ENCODE measurements around the gene PHOX2A. TPM values are rescaled to one million over a fixed set of nuclear protein-coding genes. Genes with fewer than 3 reads are reported as not detected.

Gene PHOX2A
- total RNA-seq, 5 donors from 2014 or later (not counting 1 experiment from before 2014, with no cell fraction given), result not detected

GRCh38 chr11:72254299-72254993, 10.5 kb upstream of the PHOX2A start:
- no peak overlapping the region for H3K4me3 Mint-ChIP-seq
- DNase-seq (no peak), ATAC-seq (replicated peaks in 1 of 4) (no peak)
- H3K9me3 ChIP-seq, result no peaks in the 10 kb centered on the region
- H3K4me3 ChIP-seq (ENCODE audit: control insufficient read depth in 1 of 2, extremely low read depth in 1 of 2, low read length in 1 of 2), result no peak overlapping the region
- H3K36me3 Mint-ChIP-seq, result no peaks in the 10 kb centered on the region
- H3K4me1 ChIP-seq (ENCODE audit: control insufficient read depth in 1 of 2, extremely low read depth in 1 of 2, insufficient read depth in 2 of 2, low read length in 2 of 2), result no peaks in the 10 kb centered on the region
- no peak overlapping the region for H3K27ac Mint-ChIP-seq
- H3K27ac ChIP-seq (ENCODE audit: low read length), result no peak overlapping the region
- peaks cover 0 to 25% of the 10 kb centered on the region in 2 donors for H3K27me3 Mint-ChIP-seq
- H3K27me3 ChIP-seq (replicated peaks in 1 of 2; ENCODE audit: control insufficient read depth in 2 of 2, extremely low read depth in 1 of 2, insufficient read depth in 2 of 2, low read length in 1 of 2), result peaks cover 0 to 39% of the 10 kb centered on the region in 2 experiments
- H3K9me3 Mint-ChIP-seq, result no peaks in the 10 kb centered on the region
- ChIA-PET CTCF (no interaction called here), POLR2A (no interaction called here)
- no peaks in the 10 kb centered on the region for H3K36me3 ChIP-seq (ENCODE audit: control insufficient read depth in 2 of 2, extremely low read depth in 1 of 2, insufficient read depth in 1 of 2, low read length in 1 of 2)
- no peaks in the 10 kb centered on the region for H3K4me1 Mint-ChIP-seq
- 89% methylated on average over 1 of the region's 5 CpGs for WGBS (ENCODE audit: insufficient coverage)

- Mint-ChIP-seq H3K9me3 (no peaks in the 10 kb centered on the region), H3K4me3 (no peak overlapping the region), H3K36me3 (no peaks in the 10 kb centered on the region), H3K4me1 (no peaks in the 10 kb centered on the region), H3K27me3 (peaks cover 2 to 27% of the 10 kb centered on the region in 2 donors), H3K27ac (no peak overlapping the region)
- ChIA-PET CTCF (no interaction called here), POLR2A (no interaction called here)
- no peaks in the 10 kb centered on the region for H3K36me3 ChIP-seq (ENCODE audit: control insufficient read depth in 2 of 2, extremely low read depth in 1 of 2, insufficient read depth in 1 of 2, low read length in 1 of 2)
- H3K9me3 ChIP-seq, result no peaks in the 10 kb centered on the region
- H3K4me3 ChIP-seq (ENCODE audit: control insufficient read depth in 1 of 2, extremely low read depth in 1 of 2, low read length in 1 of 2), result no peak overlapping the region
- DNase-seq (no peak), ATAC-seq (replicated peaks in 1 of 4) (no peak)
- WGBS (ENCODE audit: insufficient coverage), result 92% methylated on average over 2 of the region's 3 CpGs
- H3K27me3 ChIP-seq (replicated peaks in 1 of 2; ENCODE audit: control insufficient read depth in 2 of 2, extremely low read depth in 1 of 2, insufficient read depth in 2 of 2, low read length in 1 of 2), result peaks cover 2 to 48% of the 10 kb centered on the region in 2 experiments
- no peaks in the 10 kb centered on the region for H3K4me1 ChIP-seq (ENCODE audit: control insufficient read depth in 1 of 2, extremely low read depth in 1 of 2, insufficient read depth in 2 of 2, low read length in 2 of 2)
- no peak overlapping the region for H3K27ac ChIP-seq (ENCODE audit: low read length)
Observed at GRCh38 chr11:72253392-72253791, 9.4 kb upstream of the PHOX2A start.

- CTCF ChIA-PET, result no interaction called here
Observed at GRCh38 chr11:72251614-72252013, 7.6 kb upstream of the PHOX2A start.

GRCh38 chr11:72250661-72251464, 6.9 kb upstream of the PHOX2A start:
- peaks cover 7 to 27% of the 10 kb centered on the region in 2 donors for H3K27me3 Mint-ChIP-seq
- H3K4me3 ChIP-seq (ENCODE audit: control insufficient read depth in 1 of 2, extremely low read depth in 1 of 2, low read length in 1 of 2), result no peak overlapping the region
- no peak overlapping the region for H3K27ac Mint-ChIP-seq
- no peak overlapping the region for H3K27ac ChIP-seq (ENCODE audit: low read length)
- CTCF ChIA-PET, result no interaction called here
- 87% methylated on average over 20 of the region's 24 CpGs for WGBS (ENCODE audit: insufficient coverage)
- no peaks in the 10 kb centered on the region for H3K9me3 ChIP-seq
- no peak for ATAC-seq (replicated peaks in 1 of 4)
- DNase-seq, result no peak
- H3K36me3 Mint-ChIP-seq, result no peaks in the 10 kb centered on the region
- H3K4me3 Mint-ChIP-seq, result no peak overlapping the region
- peaks cover 18 to 58% of the 10 kb centered on the region in 2 experiments for H3K27me3 ChIP-seq (replicated peaks in 1 of 2; ENCODE audit: control insufficient read depth in 2 of 2, extremely low read depth in 1 of 2, insufficient read depth in 2 of 2, low read length in 1 of 2)
- POLR2A ChIA-PET, result no interaction called here
- no peaks in the 10 kb centered on the region for H3K36me3 ChIP-seq (ENCODE audit: control insufficient read depth in 2 of 2, extremely low read depth in 1 of 2, insufficient read depth in 1 of 2, low read length in 1 of 2)
- no peaks in the 10 kb centered on the region for H3K4me1 Mint-ChIP-seq
- no peaks in the 10 kb centered on the region for H3K4me1 ChIP-seq (ENCODE audit: control insufficient read depth in 1 of 2, extremely low read depth in 1 of 2, insufficient read depth in 2 of 2, low read length in 2 of 2)
- H3K9me3 Mint-ChIP-seq, result no peaks in the 10 kb centered on the region

More at GRCh38 chr11:72251614-72252013, 7.6 kb upstream of the PHOX2A start:
- H3K36me3 ChIP-seq (ENCODE audit: control insufficient read depth in 2 of 2, extremely low read depth in 1 of 2, insufficient read depth in 1 of 2, low read length in 1 of 2), result no peaks in the 10 kb centered on the region
- no peak overlapping the region for H3K27ac ChIP-seq (ENCODE audit: low read length)
- Mint-ChIP-seq H3K27me3 (peaks cover 7 to 27% of the 10 kb centered on the region in 2 donors), H3K27ac (no peak overlapping the region), H3K4me1 (no peaks in the 10 kb centered on the region), H3K36me3 (no peaks in the 10 kb centered on the region), H3K9me3 (no peaks in the 10 kb centered on the region), H3K4me3 (no peak overlapping the region)
- H3K9me3 ChIP-seq, result no peaks in the 10 kb centered on the region
- 77% methylated on average over 2 of the region's 5 CpGs for WGBS (ENCODE audit: insufficient coverage)
- H3K4me1 ChIP-seq (ENCODE audit: control insufficient read depth in 1 of 2, extremely low read depth in 1 of 2, insufficient read depth in 2 of 2, low read length in 2 of 2), result no peaks in the 10 kb centered on the region
- POLR2A ChIA-PET, result no interaction called here
- H3K4me3 ChIP-seq (ENCODE audit: control insufficient read depth in 1 of 2, extremely low read depth in 1 of 2, low read length in 1 of 2), result no peak overlapping the region
- peaks cover 11 to 58% of the 10 kb centered on the region in 2 experiments for H3K27me3 ChIP-seq (replicated peaks in 1 of 2; ENCODE audit: control insufficient read depth in 2 of 2, extremely low read depth in 1 of 2, insufficient read depth in 2 of 2, low read length in 1 of 2)
- ATAC-seq (replicated peaks in 1 of 4) (no peak), DNase-seq (no peak)

- peaks cover 0 to under 1% of the 10 kb centered on the region in 2 experiments for H3K4me1 ChIP-seq (ENCODE audit: control insufficient read depth in 1 of 2, extremely low read depth in 1 of 2, insufficient read depth in 2 of 2, low read length in 2 of 2)
- H3K27me3 ChIP-seq (replicated peaks in 1 of 2; ENCODE audit: control insufficient read depth in 2 of 2, extremely low read depth in 1 of 2, insufficient read depth in 2 of 2, low read length in 1 of 2), result peaks cover 20 to 67% of the 10 kb centered on the region in 2 experiments
- H3K36me3 Mint-ChIP-seq, result no peaks in the 10 kb centered on the region
- no peaks in the 10 kb centered on the region for H3K9me3 ChIP-seq
- H3K4me3 ChIP-seq (ENCODE audit: control insufficient read depth in 1 of 2, extremely low read depth in 1 of 2, low read length in 1 of 2), result no peak overlapping the region
- DNase-seq (no peak), ATAC-seq (replicated peaks in 1 of 4) (no peak)
- ChIA-PET CTCF (no interaction called here), POLR2A (no interaction called here)
- 37% methylated on average over 2 of the region's 5 CpGs for WGBS (ENCODE audit: insufficient coverage)
- no peak overlapping the region for H3K4me3 Mint-ChIP-seq
- no peak overlapping the region for H3K27ac Mint-ChIP-seq
- H3K27me3 Mint-ChIP-seq, result peaks cover 7 to 27% of the 10 kb centered on the region in 2 donors
- H3K36me3 ChIP-seq (ENCODE audit: control insufficient read depth in 2 of 2, extremely low read depth in 1 of 2, insufficient read depth in 1 of 2, low read length in 1 of 2), result no peaks in the 10 kb centered on the region
- H3K4me1 Mint-ChIP-seq, result peaks cover 0 to 2% (median 0%) of the 10 kb centered on the region in 3 donors
- H3K27ac ChIP-seq (ENCODE audit: low read length), result no peak overlapping the region
- no peaks in the 10 kb centered on the region for H3K9me3 Mint-ChIP-seq
Observed at GRCh38 chr11:72249961-72250360, 6.0 kb upstream of the PHOX2A start.

- CTCF ChIA-PET, result no interaction called here
- DNase-seq, result no peak
- no peak overlapping the region for H3K4me3 Mint-ChIP-seq
- peaks cover 9 to 15% (median 13%) of the 10 kb centered on the region in 3 donors for H3K4me1 Mint-ChIP-seq
- Histone ChIP-seq H3K4me1 (ENCODE audit: control insufficient read depth in 1 of 2, extremely low read depth in 1 of 2, insufficient read depth in 2 of 2, low read length in 2 of 2) (peaks cover 0 to 11% of the 10 kb centered on the region in 2 experiments), H3K27me3 (replicated peaks in 1 of 2; ENCODE audit: control insufficient read depth in 2 of 2, extremely low read depth in 1 of 2, insufficient read depth in 2 of 2, low read length in 1 of 2) (peaks cover 20 to 79% of the 10 kb centered on the region in 2 experiments), H3K4me3 (ENCODE audit: control insufficient read depth in 1 of 2, extremely low read depth in 1 of 2, low read length in 1 of 2) (no peak overlapping the region), H3K36me3 (ENCODE audit: control insufficient read depth in 2 of 2, extremely low read depth in 1 of 2, insufficient read depth in 1 of 2, low read length in 1 of 2) (no peaks in the 10 kb centered on the region), H3K27ac (ENCODE audit: low read length) (no peak overlapping the region), H3K9me3 (no peaks in the 10 kb centered on the region)
- no CpG with 5 or more reads among the region's 2 CpGs for WGBS (ENCODE audit: insufficient coverage)
- H3K36me3 Mint-ChIP-seq, result no peaks in the 10 kb centered on the region
- POLR2A ChIA-PET, result no interaction called here
- ATAC-seq (replicated peaks in 1 of 4), result no peak
- no peaks in the 10 kb centered on the region for H3K9me3 Mint-ChIP-seq
- H3K27ac Mint-ChIP-seq, result no peak overlapping the region
- H3K27me3 Mint-ChIP-seq, result peaks cover 23 to 41% of the 10 kb centered on the region in 2 donors
Observed at GRCh38 chr11:72247584-72247983, 3.6 kb upstream of the PHOX2A start.

Data from T-cell (primary cell).